ENCODE results near the gene ZIC4. TPM values are rescaled to one million over a fixed set of nuclear protein-coding genes. Genes with fewer than 3 reads are reported as not detected.

The ZIC4 gene
- total and polyA plus RNA-seq, 2 experiments from 2014 or later: 0.17 TPM; not detected in 1

- Histone ChIP-seq H3K9me2 (replicated peaks; ENCODE audit: insufficient read depth) (no peaks in the 10 kb centered on the region), H3K9me3 (ENCODE audit: low read depth) (no peaks in the 10 kb centered on the region), H3K4me1 (ENCODE audit: insufficient read depth) (peaks cover 16% of the 10 kb centered on the region), H2AFZ (peak overlapping the region; percentile 49), H3K27ac (no peak overlapping the region), H4K20me1 (ENCODE audit: insufficient read depth, poor library complexity, severe bottlenecking) (no peaks in the 10 kb centered on the region), H3K4me2 (peak overlapping the region; percentile 73), H3K79me2 (no peaks in the 10 kb centered on the region), H3K27me3 (peaks cover 100% of the 10 kb centered on the region), H3K36me3 (replicated peaks; ENCODE audit: insufficient read depth, low read depth) (no peaks in the 10 kb centered on the region), H3K4me3 (no peak overlapping the region)
- WGBS (ENCODE audit: low lambda C conversion rate, missing lambda C conversion rate): 3% methylated on average over 51 of the region's 51 CpGs
- TF ChIP-seq CTCF (IDR thresholded peaks at IDR 0.05; ENCODE audit: poor library complexity): peak; percentile 3
- peak; percentile 96 for TF ChIP-seq EZH2 (IDR thresholded peaks at IDR 0.05; ENCODE audit: borderline replicate concordance)
- peak; percentile 91 for TF ChIP-seq EZH2phosphoT487 (IDR thresholded peaks at IDR 0.05; ENCODE audit: low read depth, severe bottlenecking, unreplicated experiment)
- DNase-seq (ENCODE audit: low spot score): peak; percentile 32
Measured at GRCh38 chr3:147391781-147392624, 14.3 kb downstream of the ZIC4 start.

- Histone ChIP-seq H3K36me3 (replicated peaks; ENCODE audit: insufficient read depth, low read depth) (no peaks in the 10 kb centered on the region), H3K9me2 (replicated peaks; ENCODE audit: insufficient read depth) (no peaks in the 10 kb centered on the region), H3K27me3 (peaks cover 100% of the 10 kb centered on the region), H3K4me2 (no peak overlapping the region), H3K4me3 (no peak overlapping the region), H2AFZ (no peak overlapping the region), H3K9me3 (ENCODE audit: low read depth) (no peaks in the 10 kb centered on the region), H4K20me1 (ENCODE audit: insufficient read depth, poor library complexity, severe bottlenecking) (no peaks in the 10 kb centered on the region), H3K79me2 (no peaks in the 10 kb centered on the region), H3K27ac (no peak overlapping the region), H3K4me1 (ENCODE audit: insufficient read depth) (peaks cover 16% of the 10 kb centered on the region)
- TF ChIP-seq EZH2phosphoT487 (IDR thresholded peaks at IDR 0.05; ENCODE audit: low read depth, severe bottlenecking, unreplicated experiment) (no peak), EZH2 (IDR thresholded peaks at IDR 0.05; ENCODE audit: borderline replicate concordance) (peak; percentile 40), CTCF (IDR thresholded peaks at IDR 0.05; ENCODE audit: poor library complexity) (no peak)
- 2% methylated on average over 74 of the region's 77 CpGs for WGBS (ENCODE audit: low lambda C conversion rate, missing lambda C conversion rate)
- DNase-seq (ENCODE audit: low spot score): no peak
Measured at GRCh38 chr3:147390589-147391569, 15.5 kb downstream of the ZIC4 start.

GRCh38 chr3:147389717-147390116 is 16.6 kb downstream of the ZIC4 start:
- TF ChIP-seq EZH2 (IDR thresholded peaks at IDR 0.05; ENCODE audit: borderline replicate concordance) (no peak), EZH2phosphoT487 (IDR thresholded peaks at IDR 0.05; ENCODE audit: low read depth, severe bottlenecking, unreplicated experiment) (no peak), CTCF (IDR thresholded peaks at IDR 0.05; ENCODE audit: poor library complexity) (no peak)
- WGBS (ENCODE audit: low lambda C conversion rate, missing lambda C conversion rate): 4% methylated on average over 12 of the region's 12 CpGs
- H3K4me3 ChIP-seq: no peak overlapping the region
- peaks cover 16% of the 10 kb centered on the region for H3K4me1 ChIP-seq (ENCODE audit: insufficient read depth)
- H3K4me2 ChIP-seq: no peak overlapping the region
- no peaks in the 10 kb centered on the region for H3K9me3 ChIP-seq (ENCODE audit: low read depth)
- no peaks in the 10 kb centered on the region for H3K36me3 ChIP-seq (replicated peaks; ENCODE audit: insufficient read depth, low read depth)
- H2AFZ ChIP-seq: no peak overlapping the region
- no peaks in the 10 kb centered on the region for H3K9me2 ChIP-seq (replicated peaks; ENCODE audit: insufficient read depth)
- no peak overlapping the region for H3K27ac ChIP-seq
- DNase-seq (ENCODE audit: low spot score): no peak
- no peaks in the 10 kb centered on the region for H4K20me1 ChIP-seq (ENCODE audit: insufficient read depth, poor library complexity, severe bottlenecking)
- H3K27me3 ChIP-seq: peaks cover 100% of the 10 kb centered on the region
- no peaks in the 10 kb centered on the region for H3K79me2 ChIP-seq
